HG02884 (cell line): ENCODE data around the gene BCLAF1.
A peak's percentile ranks its signal among the peaks of the same experiment; 100 is the strongest.
"Not testable (repeated sequence)": the region's sequence is repeated elsewhere in the genome, so short reads cannot be mapped to it uniquely, and the experiment has no call there.

ENCODE experiments used
- ATAC-seq: cut with Tn5 transposase; IDR thresholded peaks from one replicate; pipeline ENCODE4 v1.9.1; 2021; ENCODE audit warnings: mild to moderate bottlenecking, moderate library complexity; ENCODE audit not compliant: unreplicated experiment

BCLAF1 gene

DNA sequence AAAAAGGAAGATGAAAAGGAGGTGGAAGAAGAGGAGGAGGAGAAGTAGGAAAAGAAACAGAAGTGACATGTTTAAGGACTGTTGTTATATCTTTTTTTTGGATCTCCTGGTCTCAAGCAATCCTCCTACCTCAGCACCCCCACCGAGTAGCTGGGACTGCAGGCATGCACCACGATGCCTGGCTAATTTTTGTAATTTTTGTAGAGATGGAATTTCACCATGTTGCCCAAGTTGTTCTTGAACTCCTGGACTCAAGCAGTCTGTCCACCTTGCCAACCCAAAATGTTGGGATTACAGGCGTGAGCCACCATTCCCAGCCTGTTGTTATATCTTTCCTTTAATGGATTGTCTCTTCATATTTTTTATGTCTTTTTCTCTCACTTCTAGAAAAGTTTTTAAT is 19.5 kb upstream of the BCLAF1 start:
- no peak for ATAC-seq

DNA sequence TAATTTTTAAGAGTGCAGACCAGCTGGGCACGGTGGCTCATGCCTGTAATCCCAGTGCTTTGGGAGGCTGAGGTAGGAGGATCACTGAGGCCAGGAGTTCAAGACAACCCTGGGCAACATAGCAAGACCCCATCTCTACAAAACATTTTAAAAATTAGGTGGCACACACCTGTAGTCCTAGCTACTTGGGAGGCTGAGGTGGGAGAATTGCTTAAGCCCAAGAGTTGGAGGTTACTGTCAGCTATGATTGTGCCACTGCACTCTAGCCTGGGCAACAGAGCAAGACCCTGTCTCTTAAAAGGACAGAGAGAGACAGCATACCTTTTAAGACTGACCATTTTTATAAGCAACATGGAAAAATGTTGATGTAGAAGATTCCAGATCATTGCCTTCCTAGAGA is 18.8 kb upstream of the BCLAF1 start:
- ATAC-seq = not testable (repeated sequence)

DNA sequence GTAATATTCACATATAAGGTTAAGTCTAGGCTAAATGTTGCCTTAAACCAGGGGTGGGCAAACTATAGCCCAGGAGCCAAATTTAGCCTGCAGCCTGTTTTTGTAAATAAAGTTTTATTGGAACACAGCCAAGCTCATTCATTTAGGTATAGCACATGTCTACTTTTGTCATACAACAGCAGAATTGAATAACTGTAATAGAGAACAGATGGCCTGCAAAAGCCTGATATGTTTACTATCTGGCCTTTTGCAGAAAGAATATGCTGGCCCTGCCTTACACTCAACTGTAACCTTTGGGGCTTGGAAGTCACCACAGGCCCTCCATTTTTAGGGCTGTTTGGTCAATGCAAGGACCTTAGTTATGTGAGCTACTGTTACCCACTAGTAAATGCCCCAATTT is 17.7 kb upstream of the BCLAF1 start:
- ATAC-seq = no peak

DNA sequence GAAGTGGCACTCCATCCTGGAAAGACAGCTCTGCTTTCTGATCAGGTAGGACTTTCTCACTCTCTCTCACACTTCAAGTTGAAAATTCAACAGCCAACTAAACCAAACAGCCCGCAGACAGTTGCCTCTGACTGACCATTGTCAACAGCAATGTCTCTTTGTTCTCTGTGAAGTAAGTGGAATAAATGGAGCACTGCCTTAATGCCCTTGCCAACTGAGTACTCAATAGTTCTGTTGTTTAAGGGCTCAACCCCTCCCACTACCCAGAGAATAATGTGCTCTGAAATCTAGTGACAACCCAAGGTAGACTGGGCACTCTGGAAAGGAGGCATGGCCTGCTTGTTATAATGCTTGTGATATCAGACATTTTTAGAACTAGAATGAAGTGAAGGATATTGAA is 16.8 kb upstream of the BCLAF1 start:
- ATAC-seq = no peak

DNA sequence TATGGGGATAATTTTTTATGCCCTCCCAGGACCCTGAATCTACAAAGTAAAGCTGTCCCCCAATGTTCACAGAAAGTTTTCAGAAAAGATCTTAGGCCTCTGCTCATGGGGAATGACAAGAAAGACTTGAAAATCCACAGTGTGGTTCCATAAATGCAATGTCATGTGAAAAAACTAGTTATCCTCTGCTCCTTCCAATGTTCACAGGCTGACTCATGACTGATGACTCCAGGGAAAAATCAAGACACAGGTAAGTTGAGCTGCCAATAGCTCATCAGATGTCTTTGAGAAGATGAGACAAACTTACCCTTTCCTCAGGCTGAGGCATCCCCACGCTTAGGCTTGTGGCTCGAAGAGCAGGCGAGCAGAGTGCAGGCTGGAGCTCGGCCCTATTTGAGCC is 14.8 kb upstream of the BCLAF1 start:
- no peak for ATAC-seq

DNA sequence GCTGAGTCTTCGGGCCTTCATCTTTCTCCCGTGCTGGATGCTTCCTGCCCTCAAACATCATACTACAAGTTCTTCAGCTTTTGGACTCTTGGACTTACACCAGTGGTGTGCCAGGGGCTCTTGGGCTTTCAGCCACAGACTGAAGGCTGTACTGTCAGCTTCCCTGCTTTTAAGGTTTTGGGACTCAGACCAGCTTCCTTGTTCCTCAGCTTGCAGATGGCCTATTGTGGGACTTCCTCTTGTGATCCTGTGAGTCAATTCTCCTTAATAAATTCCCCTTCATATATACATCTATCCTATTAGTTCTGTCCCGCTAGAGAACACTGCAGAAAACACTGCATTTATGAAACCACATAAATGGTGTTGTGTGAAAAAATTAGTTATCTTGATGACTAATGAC is 13.9 kb upstream of the BCLAF1 start:
- ATAC-seq = no peak

DNA sequence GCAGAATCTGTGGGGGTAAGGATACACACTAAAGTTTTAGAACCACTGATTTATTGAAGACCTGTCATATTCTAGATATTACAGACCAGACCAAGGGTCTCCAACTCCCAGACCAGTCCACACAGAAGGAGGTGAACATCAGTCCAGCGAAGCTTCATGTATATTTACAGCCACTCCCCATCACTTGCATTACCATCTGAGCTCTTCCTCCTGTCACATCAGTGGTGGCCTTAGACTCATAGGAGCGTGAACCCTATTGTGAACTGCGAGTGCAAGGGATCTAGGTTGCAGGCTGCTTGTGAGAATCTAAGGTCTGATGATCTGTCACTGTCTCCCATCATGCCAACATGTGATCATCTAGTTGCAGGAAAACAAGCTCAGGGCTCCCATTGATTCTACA is 5.0 kb upstream of the BCLAF1 start:
- ATAC-seq = no peak

DNA sequence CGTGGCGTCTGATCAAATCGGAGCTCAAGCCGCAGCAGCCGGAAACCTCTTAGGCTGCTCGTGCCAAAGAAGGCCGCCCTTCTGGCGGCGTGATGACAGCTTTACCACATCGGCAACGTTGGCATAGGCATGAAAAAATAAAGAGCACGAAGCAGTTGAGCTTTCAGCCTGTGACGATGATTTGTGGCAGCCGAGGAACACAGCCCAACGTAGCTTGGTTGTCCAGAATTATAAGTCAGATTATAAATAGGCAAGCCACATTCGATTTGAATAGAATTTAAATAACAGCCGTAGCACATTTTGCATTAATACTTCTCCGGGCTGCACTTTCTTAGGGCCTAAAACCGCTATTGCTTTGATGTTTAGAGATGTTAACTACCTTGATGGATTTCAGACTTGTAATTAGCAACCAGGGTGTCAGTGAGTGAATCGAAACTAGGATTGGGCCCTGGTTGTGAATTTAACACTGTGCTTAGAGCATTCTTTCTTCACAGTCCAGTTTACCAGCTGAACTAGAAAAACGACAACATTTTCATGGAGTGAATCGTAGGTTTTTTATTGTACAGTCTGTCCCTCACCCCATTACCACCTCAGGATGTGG is 864 bp upstream of the BCLAF1 start:
- peak; percentile 26 for ATAC-seq

DNA sequence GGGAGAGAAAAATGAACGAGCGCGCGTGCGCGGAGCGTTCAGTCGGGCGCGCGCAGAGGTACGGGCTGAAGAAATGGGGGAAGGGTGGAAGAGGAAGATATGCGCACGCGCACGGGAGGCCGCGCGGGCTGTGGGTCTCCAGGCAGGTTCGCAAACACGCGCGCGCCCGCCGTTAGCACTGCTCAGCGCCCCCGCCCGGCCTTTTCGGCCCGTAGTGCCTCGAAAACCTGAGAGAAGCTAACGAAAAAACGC is 393 bp downstream of the BCLAF1 start:
- ATAC-seq = peak; percentile 37

DNA sequence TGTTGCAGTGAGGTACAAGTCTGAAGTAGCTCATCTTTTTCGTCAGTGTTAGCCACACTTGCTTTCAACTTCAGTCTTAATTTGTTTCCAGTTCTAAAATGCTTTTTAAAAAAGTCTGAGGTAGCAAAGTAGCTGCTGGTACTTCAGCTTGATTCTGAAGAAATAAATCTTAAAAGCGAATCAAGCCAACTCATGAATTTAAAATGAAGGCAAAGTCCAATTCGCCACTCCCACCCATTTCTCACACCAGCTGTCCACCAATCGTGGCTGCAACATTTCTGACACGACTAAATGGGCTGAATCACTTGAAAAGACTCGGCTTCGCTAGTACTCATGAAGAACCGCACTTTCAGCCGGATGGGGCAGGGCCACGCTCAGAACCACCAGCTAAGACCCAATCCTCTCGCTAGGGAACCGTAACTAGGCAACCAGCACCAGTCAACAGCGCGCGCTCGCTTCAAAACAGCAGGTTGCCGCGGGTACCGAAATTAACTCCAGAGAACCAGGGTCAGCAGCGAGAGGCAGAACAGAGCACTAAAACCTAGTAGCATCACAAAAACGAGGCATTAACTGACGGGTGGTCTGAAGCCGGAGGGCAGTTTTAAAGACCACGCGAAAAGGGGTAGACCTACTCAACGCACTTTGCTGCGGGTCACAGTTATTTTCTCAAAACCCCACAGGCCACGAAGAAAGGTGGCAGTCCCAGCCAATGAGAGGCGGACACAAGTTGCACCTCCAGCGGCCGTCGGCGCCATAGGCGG is 900 bp downstream of the BCLAF1 start:
- ATAC-seq = peak; percentile 26

DNA sequence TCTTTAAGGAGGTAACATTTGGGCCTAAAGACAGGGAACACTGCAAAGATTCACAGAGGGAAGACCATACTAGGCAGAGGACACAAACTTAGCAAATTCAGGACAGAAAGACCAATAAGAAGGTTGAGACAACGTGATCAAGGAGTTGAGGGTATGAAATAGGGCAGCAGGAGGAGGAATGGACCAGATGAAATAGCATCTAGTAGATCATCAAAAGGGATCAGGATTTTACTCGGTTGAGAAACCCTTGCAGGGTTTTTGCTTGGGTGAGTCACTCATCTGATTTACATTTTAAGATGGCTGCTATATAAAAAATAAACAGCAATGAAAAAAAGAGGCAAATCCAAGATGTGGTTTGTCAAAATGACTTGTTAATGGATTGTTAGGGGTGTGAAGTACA is 4.7 kb downstream of the BCLAF1 start:
- no peak for ATAC-seq

DNA sequence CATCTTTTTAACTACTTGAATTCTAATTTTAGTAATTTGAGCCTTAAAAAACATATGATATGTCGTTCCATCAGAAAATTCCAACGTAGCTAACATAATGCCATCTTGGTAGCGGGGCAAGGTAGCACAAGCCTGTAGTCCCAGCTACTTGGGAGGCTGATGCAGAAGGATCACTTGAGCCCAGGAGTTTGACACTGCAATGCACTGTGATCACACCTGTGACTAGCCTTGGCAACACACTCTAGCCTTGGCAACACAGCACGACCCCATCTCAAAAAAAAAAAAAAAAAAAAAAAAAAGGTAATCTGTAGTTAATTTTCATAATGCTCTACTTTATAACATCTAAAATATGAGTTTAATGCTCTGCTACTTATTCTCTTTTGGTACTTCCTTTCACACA is 6.7 kb downstream of the BCLAF1 start:
- no peak for ATAC-seq

DNA sequence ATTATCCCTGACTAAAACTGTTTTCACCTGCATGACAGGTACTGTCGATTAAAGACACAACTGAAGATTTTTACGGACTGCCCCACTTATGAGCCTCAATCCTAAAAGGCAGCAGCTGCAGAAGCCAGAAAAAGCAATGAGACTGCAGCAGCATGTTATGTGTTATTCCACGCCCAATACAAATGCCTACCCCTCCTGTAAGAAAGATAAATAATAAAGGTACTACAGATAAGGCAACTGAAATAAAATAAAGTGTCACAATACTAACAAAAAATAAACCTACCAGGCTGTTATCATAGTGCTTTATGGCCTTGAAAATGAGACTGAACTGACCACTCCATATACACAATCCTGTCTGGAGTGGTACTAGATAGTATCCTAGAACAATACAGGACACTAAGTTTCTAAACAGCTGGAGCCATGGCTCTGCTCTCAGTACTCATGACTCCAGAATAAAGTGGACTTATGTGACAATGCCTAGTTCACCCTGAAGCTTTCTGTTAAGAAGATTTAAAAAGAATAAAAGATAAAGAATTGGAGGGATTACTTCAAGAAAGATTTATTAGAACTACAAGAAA is 9.5 kb downstream of the BCLAF1 start:
- ATAC-seq = no peak

DNA sequence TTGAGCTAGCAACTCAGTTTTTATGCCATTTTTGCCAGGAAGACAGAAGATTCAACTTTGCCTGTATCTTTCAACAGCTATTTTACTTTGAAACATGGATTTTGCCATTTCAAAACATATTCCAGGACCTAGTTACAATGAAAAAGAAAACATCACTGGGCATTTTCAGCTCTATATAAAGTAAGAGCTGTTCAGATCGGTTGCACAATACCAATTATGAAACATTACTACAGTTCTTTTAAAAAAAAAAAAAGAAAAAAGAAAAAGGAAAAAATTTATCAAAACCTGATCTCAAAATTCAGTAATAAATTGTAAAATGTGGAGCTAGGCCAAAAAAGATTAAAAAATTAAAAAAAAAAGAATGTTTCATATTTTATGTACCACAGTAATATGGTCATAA is 15.6 kb downstream of the BCLAF1 start:
- no peak for ATAC-seq

DNA sequence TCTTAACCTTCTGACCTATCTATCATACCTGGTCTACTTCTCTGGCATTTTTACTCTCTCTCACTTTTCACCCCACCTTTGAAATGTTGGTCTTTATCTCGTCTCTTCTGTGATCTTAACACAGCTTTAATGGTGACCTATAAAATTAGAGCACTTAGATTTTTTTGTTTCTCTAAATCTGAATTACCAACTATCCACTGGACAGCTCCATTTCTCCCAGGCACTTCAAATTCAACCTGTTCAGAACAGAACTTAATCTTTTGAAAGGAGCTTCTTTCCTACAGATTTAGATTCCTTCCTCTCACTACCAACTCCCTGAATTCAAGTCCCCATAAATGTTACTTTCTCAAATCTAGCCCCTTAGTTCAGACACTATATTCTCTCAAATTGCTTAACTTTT is 24.5 kb downstream of the BCLAF1 start:
- ATAC-seq = no peak

DNA sequence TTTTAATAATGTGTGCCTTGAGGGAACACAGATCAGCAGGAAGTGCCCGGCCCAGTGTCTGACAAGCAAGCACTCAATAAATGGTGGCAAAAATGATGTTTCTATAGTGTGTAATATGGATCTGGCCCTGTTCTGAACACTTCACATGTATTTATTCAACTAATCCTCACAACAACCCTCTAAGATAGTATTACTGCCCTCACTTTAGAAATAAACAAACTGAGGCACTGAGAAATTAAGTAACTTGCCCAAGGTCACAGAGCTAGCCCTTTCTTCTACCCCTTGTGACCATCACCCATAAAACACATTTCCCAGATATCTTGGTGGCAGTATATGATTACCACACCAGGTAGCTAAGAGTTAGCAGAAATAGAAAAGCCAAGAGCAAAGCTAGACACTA is 26.7 kb downstream of the BCLAF1 start:
- ATAC-seq = no peak

DNA sequence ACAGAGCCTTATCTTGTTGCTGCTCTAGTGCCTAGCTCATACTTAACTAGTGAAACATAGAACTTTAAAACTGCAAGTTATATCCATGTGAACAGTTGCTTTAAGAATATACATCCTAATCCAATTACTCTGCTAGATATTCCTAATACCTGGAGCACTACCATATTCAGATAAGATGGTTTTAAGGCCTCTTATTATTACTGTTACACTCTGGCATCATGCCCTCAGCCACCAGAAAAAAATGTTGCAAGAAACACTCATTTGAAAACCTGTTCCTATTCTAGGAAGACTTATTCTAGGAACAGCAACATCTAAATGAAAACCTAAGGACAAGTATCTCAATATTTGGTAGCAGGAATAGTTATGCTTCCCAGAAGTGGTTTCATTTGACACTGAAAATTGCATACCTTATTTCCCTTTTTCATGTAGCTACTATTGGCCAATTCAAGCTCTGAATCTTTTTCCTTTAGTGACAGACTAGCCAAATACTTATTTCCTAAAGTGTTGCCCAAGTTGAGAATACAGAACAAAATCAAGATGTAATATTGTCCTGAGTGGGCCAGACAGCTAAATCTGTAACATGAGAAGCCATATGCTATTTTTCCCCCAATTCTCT is 34.7 kb downstream of the BCLAF1 start:
- ATAC-seq = no peak

DNA sequence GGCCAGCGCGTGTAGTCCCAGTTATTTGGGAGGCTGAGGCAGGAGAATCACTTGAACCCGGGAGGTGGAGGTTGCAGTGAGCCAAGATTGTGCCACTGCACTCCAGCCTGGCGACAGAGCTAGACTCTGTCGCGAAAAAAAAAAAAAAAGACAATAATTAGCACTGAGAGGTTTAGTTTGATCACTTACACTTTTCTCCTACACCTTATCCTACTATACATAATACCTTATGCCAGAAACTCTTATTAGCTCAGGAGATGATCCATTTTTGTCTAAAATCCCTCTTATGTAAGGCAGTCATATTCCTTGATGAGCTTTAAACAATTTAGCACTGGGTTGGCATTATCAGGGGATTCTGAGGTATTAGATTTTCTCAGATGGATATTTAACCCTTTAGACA is 35.9 kb downstream of the BCLAF1 start:
- ATAC-seq = no peak

DNA sequence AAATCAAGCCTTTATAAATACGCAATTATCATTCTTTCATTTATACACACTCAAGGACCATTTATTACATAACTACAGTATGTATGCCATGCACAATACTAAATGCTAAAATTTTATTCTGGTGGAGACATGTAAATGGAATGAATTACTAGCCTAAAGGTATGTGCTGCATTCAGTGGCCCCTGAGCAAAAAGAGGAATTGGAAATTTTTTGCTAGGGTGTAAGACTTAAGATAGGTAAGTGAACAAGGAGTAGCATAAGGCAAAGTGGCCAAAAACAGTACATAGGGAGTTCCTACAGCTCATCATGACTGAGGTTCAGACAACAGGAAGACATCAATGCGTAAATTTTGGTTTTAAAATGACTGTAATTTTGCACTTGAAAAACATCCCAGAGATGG is 37.2 kb downstream of the BCLAF1 start:
- ATAC-seq = no peak

DNA sequence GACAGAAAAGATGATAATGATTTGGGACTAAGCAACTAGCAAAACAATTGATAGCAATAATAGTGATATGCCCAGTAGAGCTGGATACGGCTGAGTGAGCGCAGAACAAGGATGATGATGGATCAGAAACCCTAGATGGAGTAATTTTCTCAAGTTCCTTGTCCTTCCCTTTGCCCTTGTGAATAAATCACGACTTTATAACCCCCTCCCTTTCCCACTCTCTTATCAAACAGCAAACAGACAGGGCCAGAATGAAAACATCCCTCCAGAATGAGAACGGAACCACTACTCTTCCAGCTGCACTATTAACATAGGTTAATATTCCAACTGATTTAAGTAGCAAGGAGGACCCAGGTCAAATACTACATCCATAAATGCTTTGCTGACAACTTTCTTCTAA is 38.3 kb downstream of the BCLAF1 start:
- no peak for ATAC-seq

DNA sequence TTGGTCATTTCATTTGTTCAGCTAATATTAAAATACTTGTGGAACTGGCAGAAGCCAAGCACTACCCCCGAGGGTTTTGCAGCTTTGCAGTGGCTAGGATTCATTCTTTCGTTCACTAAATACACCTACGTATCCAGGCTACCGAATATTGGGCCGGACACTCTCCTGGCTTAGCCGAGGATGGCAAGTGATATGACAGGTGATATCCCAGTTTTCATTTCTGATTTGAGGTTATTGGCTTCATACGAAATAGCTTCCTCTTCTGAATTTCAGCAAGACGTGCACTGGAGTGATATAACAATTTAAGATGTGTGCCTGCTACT is 39.0 kb downstream of the BCLAF1 start:
- ATAC-seq = peak; percentile 11

DNA sequence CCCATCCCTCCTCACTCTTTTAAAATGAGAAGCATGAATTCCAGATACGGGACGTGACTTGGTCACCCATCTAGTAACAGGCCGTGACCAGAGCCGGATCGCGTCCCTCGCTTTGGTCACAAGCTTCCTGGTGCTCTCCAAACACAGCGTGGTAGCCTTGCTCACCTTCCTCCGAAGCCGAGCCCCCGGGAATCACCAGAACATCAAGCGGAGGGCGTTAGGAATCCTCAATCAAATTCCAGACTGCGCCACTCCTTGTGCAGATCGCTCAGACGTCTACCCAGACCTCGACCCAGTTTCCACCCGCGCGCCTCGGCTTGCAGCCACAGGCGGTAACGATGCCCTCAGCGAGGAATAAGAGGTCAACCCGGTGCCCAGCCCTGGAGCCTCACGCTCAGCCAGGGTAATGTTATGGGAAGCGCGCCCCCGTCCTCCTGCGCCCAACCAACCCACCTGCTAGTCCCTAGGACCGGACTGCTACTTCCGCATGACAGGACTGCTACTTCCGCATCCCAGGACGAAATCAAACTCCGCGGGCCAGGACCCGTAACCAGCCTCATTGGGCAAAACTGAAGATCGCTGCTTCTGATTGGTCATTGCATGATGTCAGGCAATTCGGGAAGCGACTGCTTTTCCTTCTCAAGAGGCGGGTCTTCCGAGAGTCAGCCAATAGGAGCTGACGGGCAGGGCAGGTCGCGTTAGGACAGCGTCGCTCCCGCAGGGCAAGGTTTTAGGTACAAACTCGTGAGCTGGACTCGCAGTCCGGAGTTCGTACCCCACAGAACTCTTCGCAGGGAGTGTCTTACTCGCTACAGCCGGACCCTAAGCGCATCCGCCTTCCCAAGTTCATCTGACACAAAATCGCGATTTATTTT is 39.6 kb downstream of the BCLAF1 start, which contains the start of gene MTFR2:
MTFR2 (minus strand) TSS at position 501 of the 875 bp plus-strand sequence. CDS start 1,212 bp downstream, outside the sequence.
- ATAC-seq = peak; percentile 94
